H1 (cell line): ENCODE measurements around the gene AAMP. TPM values are rescaled to one million over a fixed set of nuclear protein-coding genes. Genes with fewer than 3 reads are reported as not detected.

Experiments
- E2F6 ChIP-seq: IDR thresholded peaks from 2 replicates; pipeline ENCODE4 v1.6.1; 2012; ENCODE audit warnings: inconsistent platforms
- EP300 ChIP-seq, 2 experiments: IDR thresholded peaks; 1 replicate in 1 of 2; 2 replicates in 1 of 2; pipeline ENCODE4 v1.6.1; 2011 to 2012; ENCODE audit warnings: low read depth in 2 of 2, low read length in 2 of 2, mild to moderate bottlenecking in 2 of 2, borderline replicate concordance in 1 of 2, inconsistent platforms in 1 of 2, moderate library complexity in 1 of 2
- KDM1A ChIP-seq: fragments of 200-600, 300-600 bp; sonication (generic); IDR thresholded peaks from 2 replicates; pipeline ENCODE4 v1.7.1; 2016; ENCODE audit warnings: mild to moderate bottlenecking, low read length, borderline replicate concordance
- POLR2A ChIP-seq, 2 experiments: IDR thresholded peaks; 1 replicate in 1 of 2; 2 replicates in 1 of 2; pipeline ENCODE4 v1.6.1; 2011; ENCODE audit warnings: low read depth in 2 of 2, low read length in 2 of 2, mild to moderate bottlenecking in 2 of 2; ENCODE audit errors: control extremely low read depth in 1 of 2
- RFX5 ChIP-seq: IDR thresholded peaks from 2 replicates; pipeline ENCODE4 v1.6.1; 2011; ENCODE audit warnings: low read depth, low read length, improper control_type of control experiment, borderline replicate concordance
- SIX5 ChIP-seq: IDR thresholded peaks from 2 replicates; pipeline ENCODE4 v1.6.1; 2011; ENCODE audit warnings: mild to moderate bottlenecking, low read depth, low read length
- SP1 ChIP-seq: IDR thresholded peaks from 2 replicates; pipeline ENCODE4 v1.6.1; 2011; ENCODE audit warnings: low read depth, low read length
- SP2 ChIP-seq: IDR thresholded peaks from 2 replicates; pipeline ENCODE4 v1.6.1; 2012; ENCODE audit warnings: mild to moderate bottlenecking, low read length, inconsistent platforms
- YY1 ChIP-seq: IDR thresholded peaks from 2 replicates; pipeline ENCODE4 v1.6.1; 2011; ENCODE audit warnings: low read depth, mild to moderate bottlenecking, low read length
- polyA plus RNA-seq, 7 experiments: library from polyadenylated mRNA; depleted of rRNA in 3 of 7; stranded (reverse) in 5 of 7; unstranded in 2 of 7; fragments of >200 nt in 5 of 7; fragments of 200-250 nt in 2 of 7; gene quantifications; 1 replicate in 5 of 7; 2 replicates in 1 of 7; 4 replicates in 1 of 7; pipeline versions ENCODE4 v1.2.1 to v1.2.3, GENCODE V29; 2011 to 2013; ENCODE audit warnings: missing spikeins in 2 of 7, mixed read lengths in 2 of 7
- total RNA-seq: library from RNA; stranded (reverse); fragmentation: NEBNext Ultra II Directional; extraction: Animal tissue kit (Norgen Biotek cat#: 25700); gene quantifications from 2 replicates; pipeline ENCODE4 v1.2.1, GENCODE V29; 2021

AAMP gene
- total and polyA plus RNA-seq, 2 of the 8 experiments (the other 6 are each of a cell fraction or from before 2014, with no cell fraction given), result 119 to 125 TPM

- TF ChIP-seq RFX5 (no peak), SP2 (no peak), YY1 (0 out of 2 replicates have a peak, but pooled peaks have one; percentile 47), E2F6 (0 out of 2 replicates have a peak, but pooled peaks have one; percentile 11), POLR2A (IDR thresholded peaks at IDR 0.05; ENCODE audit: control extremely low read depth in 1 of 2, low read depth in 2 of 2, low read length in 2 of 2) (no peak), SIX5 (no peak), KDM1A (no peak), SP1 (no peak), EP300 (IDR thresholded peaks at IDR 0.05; ENCODE audit: borderline replicate concordance in 1 of 2, low read depth in 2 of 2, low read length in 2 of 2) (no peak)
Measured at GRCh38 chr2:218292048-218293014, 22.4 kb upstream of the AAMP start, which contains the start of gene TMBIM1 (continued).
